GM18508 (cell line): ENCODE measurements around the gene TENT4B.

Experiments used
- ATAC-seq: cut with Tn5 transposase; IDR thresholded peaks from one replicate; pipeline ENCODE4 v1.9.1; 2021; ENCODE audit warnings: moderate number of reproducible peaks; ENCODE audit not compliant: insufficient read depth, unreplicated experiment

Gene TENT4B

GRCh38 chr16:50252082-50252611, 99.0 kb downstream of the TENT4B start:
- ATAC-seq, result no peak

GRCh38 chr16:50252874-50253513, 99.9 kb downstream of the TENT4B start:
- no peak for ATAC-seq

- no peak for ATAC-seq
Measured at GRCh38 chr16:50253514-50253910, 100.4 kb downstream of the TENT4B start.

DNA sequence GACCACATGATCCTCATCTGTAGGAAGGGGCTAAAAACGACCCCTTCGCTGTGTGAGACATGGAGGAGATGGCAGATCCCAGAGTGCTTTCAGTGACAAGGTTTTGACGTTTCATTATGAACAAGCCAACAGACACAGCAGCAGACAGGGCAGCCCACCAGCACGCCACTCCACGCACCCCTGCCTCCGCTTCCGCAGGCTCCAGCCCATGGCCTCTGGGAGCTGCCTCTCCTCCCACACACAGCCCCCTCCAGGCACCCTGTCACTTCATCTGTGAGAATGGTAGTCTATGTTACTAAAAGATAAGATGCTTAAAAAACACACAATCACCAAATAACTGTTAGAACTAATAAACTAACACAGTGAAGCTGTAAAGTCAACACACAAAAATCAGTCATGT, 101.0 kb downstream of the TENT4B start:
- no peak for ATAC-seq

GRCh38 chr16:50255538-50255937, 102.4 kb downstream of the TENT4B start:
- ATAC-seq, result no peak

DNA sequence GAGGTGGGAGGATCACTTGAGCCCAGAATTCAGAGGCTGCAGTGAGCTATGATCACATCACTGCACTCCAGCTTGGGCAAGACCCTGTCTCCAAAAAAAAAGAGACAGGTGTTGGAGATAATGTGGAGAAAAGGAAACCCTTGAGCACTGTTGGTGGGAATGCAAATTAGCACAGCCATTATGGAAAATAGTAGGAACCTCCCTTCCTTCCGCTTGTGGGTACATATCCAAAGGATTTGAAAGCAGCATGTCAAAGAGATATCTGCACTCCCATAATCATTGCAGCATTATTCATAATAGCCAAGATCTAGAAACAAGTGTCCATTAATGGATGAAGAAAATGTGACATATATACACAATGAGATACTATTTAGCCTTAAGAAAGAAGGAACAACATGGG, 103.5 kb downstream of the TENT4B start:
- no peak for ATAC-seq

DNA sequence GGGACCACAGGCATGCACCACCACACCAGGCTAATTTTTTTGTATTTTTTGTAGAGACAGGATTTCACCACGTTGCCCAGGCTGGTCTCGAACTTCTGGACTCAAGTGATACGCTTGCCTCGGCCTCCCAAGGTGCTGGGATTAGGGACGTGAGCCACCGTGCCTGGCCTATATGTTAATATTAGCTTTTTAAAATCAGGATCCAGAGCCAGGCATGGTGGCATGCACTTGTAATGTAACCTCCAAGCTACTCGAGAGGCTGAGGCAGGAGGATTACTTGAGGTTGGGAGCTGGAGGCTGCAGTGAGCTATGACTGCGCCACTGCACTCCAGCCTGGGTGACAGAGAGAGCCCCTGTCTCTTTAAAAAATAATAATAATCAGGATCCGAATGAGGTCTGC, 104.8 kb downstream of the TENT4B start:
- no peak for ATAC-seq

- no peak for ATAC-seq
Measured at GRCh38 chr16:50259334-50260205, 106.5 kb downstream of the TENT4B start.

- ATAC-seq, result no peak
Measured at GRCh38 chr16:50260206-50261159, 107.4 kb downstream of the TENT4B start.

DNA sequence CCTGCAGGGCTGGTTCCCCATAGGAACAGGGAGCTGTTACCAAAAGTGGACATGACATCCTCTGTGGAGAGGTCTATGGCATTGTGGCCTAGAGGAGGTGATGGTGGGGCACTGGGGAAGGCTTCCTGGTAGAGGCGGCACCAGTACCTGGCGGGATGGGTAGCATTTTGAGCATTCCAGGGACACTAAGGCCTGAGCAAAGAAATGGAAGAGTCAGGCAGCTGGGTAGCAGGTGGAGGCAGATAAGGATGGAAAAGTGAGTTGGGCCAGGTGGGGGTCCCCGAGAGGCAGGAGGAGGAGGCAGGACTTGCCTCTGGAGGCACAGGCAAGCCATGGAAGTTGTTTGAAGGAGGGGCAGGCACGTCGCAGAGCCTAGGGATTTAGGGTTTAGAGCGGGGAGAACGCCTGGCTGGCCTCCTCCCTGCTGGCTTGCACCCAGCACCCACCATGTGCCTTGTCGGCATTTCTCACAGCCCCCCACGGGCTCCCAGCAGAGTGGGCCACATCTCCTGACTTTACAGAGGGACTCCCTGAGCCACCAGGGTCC, 108.1 kb downstream of the TENT4B start:
- ATAC-seq, result no peak

DNA sequence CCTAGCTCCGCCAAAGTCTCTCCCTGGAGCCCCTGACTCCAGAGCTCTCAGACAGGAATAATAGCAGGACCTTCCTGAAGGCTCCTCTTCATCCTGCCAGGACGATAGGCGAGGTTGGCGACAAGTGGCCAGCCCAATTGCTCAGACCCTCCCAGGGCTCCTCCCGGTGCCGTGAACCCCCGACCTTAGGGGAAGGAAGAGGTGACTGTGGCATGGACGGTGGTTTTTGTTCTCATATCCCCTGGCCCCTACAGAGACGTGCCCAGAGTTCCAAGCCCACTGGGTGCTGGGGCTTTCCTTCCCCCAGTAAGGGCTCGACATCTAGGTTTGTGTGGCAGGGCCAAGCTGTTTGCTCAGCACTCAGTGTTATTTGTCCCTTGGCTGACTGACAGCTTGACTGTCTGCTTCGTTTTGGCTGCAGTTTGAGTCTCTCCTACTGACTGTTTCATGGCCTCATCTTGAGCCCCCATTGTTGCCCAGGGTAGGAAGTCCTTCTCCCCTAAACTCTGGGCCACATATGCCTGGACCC, 108.7 kb downstream of the TENT4B start:
- no peak for ATAC-seq

DNA sequence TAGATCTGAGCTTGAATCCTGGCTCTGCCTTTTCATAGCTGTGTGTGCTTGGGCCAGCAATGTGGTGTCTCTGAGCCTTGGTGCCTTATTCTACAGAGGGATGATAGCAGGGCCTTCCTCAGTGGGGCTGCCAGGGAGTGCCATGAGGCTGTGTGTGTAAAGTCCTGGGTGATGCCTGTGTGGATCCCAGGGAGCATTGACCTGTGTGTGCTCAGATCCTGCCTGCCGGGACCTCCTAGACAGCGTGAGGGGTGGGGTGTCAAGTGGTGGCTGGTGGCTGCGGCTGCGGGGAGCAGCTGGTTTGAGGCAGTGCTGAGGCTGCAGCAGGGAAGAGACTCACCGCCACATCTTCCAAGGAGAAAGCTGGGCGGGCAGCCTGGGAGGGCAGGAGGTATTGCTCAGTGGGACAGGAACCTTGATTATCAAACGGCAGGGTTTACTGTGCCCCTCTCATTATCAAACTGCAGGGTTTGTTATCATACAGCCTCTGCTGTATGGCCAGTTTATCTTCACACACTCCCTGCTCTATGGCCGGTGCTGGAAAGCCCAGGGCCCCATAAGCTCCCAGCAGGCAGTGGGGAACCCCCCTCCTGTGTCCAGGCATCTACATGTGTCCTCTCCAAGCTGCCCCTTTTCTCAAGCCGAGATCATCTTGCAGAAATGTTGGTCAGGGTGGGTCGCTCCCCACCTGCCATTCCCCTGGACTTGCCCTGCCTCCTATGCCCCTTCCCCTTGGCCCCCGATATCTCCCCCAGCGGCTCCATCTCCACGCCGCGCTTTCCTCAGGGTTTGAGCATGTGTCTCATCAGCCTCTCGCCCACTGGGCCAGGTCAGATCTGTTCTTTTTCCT, 110.2 kb downstream of the TENT4B start:
- no peak for ATAC-seq

DNA sequence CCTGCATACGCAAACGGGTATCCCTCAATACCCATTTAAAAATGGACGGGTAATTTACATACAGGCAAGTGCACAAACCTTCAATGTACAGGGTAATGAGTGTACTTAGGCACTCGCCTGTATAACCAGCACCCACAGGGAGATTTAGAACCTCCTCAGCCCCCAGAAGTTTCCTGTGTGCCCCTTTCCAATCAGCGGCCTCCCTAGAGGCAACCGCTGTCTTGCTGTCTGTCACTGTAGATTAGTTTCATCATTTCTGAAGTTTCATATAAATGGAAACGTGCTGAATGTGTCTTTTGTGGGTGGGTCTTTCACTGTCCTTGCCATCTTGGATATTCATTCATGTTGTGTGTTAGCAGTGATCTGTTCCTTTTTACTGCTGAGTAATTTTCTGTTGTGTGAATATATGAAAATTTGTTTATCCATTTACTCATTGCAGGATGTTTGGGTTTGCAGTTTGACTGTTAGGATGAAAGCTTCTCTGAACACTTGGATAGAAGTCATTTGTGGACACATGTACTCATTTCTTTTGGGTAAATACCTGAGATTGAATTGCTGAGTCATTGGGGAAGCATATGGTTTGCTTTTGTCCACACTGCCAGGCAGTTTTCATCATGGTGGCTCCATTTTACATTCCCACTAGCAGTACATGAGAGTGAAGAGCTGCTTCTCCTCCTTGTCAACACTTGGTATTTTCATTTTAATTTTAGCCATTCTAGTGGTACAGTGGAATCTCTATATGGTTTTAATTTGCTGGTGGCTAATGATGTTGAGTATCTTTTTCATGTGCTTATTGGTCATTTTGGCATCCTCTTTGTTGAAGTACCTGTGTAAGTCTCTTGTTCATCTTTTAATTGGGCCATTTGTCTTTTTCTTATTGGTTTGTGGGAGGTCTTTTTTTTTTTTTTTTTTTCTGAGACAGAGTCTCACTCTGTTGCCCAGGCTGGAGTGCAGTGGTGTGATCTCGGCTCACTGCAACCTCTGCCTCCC, 111.1 kb downstream of the TENT4B start:
- no peak for ATAC-seq

- no peak for ATAC-seq
Measured at GRCh38 chr16:50265260-50265659, 112.2 kb downstream of the TENT4B start.

GRCh38 chr16:50265716-50266336, 112.7 kb downstream of the TENT4B start:
- no peak for ATAC-seq

DNA sequence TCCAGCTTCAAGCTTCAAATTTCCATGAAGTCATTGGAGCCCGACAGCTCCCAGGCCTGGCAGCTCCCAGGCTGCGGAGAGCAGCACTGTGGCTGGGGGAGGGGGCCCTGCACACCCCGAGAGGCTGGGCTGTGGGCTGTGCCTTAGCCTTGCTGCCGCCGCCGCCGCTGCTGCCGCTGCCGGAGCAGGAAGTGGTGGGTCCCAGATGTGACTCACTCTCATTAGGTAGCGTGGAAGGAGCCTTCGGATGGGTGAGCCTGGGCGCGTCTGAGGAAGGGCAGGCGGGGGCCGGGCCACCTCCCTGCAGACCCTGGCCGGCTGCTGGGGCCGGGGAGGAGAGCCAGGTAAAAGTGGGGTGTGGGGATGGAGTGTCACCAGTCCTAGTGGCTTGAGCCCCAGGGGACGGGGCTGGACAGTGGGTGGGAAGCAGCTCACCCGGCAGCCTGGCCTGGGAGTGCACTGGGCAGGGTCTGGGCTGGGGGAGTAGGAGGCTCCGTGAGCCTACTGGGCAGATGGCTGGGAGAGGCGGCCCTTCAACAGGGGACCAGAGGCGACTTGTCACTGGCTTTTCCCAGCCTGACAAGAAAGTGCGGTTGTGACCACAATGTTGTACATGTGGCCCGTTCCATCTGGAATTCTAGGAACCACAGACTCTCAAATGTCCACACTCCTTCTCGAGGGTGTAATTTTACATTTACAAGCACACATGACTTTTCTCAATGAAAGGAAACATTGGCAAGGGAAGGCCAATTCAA, 113.4 kb downstream of the TENT4B start, which contains the start of gene ADCY7:
ADCY7 (plus strand) TSS at position 215 of the 755 bp plus-strand sequence. CDS start 21,629 bp downstream, outside the sequence.
- ATAC-seq, result peak; percentile 63
